GM04504 (cell line): ENCODE data around the gene FOSL1.

Experiments used
- DNase-seq: peaks from one replicate; pipeline ENCODE4 v3.0.0-alpha.2; 2012; ENCODE audit warnings: low read depth

Gene FOSL1

DNA sequence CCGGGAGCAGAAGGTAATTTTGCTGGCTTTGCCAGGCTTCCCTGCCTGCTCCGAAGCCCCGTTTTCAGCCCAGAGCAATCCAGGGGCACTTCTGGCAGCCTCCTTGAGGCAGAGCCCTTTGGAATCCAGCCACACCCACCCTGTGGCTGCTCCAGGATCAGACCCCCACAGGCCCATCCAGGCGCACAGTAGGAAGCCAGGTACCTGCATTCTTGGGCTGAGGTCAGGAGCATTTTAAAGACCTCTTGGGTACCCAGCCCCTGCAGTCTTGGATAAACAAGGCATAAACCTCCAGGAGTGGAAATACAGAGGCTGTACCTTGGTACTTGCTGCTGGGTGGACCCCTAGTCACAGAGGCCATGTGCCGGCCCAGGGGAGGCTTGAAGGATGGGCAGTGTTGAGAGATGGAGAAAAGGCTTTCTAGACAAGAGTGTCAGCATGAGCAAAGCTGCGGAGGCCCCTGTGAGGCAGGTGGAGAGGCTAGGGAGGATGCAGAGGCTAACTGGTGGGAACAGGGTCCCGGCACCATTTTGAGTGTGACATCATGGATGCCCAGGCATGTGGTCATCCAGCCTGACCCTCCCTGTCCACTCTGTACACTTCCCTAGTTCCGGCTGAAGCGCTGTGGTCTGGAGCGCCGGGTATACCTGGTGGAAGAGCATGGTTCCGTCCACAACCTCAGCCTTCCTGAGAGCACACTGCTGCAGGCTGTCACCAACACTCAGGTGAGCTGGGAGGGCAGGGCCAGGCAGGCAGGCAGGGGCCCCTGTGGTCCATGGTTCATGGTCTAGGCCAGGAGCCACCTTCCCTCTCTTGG is 36.1 kb downstream of the FOSL1 start:
- DNase-seq, result no peak

DNA sequence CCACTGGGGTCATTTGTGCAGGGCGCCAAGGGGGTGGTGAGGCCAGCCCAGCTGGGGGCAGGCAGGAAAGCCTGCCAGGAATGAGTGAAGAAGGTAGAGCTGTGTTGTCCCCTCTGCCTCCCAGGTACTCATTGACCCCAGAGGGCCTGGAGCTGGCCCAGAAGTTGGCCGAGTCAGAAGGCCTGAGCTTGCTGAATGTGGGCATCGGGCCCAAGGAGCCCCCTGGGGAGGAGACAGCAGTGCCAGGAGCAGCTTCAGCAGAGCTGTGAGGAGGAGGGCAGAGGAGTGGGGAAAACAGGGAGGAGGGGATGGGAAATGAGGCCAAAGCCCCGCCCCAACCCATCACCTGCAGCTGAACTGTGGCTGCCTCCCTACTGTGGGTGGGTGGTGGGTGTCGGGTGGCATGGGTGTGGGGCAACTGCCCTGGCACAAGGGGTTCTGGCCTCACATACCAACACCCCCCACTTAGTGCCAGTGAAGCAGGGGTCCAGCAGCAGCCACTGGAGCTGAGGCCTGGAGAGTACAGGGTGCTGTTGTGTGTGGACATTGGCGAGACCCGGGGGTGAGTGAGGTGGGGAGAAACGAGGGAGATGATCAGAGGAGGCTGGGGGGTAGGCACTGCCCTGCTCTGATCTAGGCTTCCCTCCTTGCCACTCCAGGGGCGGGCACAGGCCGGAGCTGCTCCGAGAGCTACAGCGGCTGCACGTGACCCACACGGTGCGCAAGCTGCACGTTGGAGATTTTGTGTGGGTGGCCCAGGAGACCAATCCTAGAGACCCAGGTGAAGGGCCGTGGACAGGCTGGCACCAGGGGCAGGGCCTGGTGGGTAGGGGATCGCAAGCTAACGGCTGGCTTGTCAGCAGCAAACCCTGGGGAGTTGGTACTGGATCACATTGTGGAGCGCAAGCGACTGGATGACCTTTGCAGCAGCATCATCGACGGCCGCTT is 37.0 kb downstream of the FOSL1 start:
- DNase-seq, result no peak

DNA sequence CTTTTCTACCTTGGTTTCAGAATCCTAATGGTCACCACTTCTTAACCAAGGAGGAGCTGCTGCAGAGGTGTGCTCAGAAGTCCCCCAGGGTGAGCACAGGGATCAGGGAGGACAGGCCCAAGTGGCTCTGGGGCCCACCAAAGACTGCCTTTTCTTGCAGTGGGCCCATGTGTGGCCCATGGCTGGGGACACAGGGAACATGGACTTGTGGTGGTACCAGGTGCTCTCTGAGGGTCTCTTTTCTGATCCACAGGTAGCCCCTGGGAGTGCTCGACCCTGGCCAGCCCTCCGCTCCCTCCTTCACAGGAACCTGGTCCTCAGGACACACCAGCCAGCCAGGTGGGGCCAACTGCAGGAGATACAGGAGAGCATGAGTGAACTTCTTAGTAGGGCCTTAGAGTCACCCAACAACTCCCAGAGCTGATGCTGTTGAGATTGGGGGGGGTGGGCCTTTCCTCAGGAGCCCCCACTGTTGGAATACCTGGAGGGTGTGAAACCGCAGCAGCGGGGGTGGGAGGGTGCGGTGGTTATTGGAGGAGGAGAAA is 37.9 kb downstream of the FOSL1 start:
- no peak for DNase-seq

DNA sequence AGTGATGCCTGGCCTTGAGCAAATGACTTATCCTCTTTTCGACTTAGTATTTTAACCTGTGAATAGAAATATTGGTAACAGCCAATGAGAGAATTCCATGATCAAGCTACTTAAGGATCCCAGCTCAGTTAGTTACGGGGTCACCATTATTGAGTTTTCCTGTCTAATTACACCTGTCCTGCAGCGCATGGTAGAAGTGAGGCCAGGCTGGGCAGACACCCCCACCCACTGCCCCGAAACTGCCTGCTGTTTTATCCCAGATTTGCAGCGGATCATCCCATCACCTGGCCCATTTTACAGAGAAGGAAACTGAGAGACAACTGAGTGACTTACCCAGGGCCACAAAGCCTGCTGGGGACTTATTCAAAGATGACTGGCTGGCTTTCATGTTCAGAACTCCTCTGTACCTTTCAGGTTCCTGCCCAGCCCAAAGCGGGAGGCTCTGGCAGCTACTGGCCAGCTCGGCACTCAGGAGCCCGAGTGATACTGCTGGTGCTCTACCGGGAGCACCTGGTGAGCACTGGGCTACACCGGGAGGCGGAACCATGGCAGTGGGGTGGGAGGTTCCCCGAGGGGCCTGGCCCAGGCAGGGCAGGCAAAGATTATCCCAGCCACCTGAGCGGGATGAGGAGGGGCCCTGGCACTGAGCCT is 38.5 kb downstream of the FOSL1 start:
- DNase-seq, result no peak

DNA sequence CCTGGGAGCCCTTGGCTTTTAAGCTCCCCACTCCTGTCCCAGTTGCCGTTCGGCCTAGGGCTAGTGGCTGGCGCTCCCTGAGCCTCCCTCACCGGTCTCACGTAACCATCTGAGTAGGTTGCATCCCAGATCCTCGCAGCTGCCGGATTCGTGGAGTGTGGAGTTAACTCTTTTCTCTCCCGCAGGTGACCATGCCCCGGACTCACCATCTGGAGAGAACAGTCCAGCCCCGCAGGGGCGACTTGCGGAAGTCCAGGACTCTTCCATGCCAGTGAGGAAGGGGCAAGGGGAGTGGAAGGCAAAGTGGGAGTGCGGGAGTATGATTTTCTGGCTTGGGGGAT is 39.1 kb downstream of the FOSL1 start:
- DNase-seq, result no peak

DNA sequence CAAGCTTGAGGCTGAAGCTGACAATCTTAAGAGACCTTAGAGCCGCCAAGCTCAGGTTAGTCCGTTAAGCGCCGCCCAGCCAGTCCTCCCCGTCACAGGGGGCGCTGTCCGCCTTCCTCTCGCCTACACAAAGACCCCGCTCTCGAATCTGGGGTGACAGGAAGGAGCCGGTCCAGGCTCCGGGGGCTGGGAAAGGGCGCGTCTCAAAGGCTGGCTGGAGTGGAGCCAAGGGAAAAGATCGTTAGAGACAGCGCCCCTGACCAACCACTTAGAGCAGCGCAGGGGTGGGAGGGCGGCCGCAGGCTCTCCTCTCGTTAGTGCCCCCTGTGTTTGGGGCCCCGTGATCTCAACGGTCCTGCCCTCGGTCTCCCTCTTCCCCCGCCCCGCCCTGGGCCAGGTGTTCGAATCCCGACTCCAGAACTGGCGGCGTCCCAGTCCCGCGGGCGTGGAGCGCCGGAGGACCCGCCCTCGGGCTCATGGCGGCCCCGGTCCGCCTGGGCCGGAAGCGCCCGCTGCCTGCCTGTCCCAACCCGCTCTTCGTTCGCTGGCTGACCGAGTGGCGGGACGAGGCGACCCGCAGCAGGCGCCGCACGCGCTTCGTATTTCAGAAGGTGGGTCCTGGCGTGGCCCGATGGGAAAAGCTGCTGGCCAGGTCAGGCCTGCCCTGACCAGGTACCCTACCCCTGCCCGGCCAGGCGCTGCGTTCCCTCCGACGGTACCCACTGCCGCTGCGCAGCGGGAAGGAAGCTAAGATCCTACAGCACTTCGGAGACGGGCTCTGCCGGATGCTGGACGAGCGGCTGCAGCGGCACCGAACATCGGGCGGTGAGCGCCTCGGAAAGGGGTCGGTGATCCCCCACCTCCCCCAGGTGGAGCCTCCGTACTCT is 39.7 kb downstream of the FOSL1 start, which contains the start of gene MUS81:
TSS of gene MUS81 (plus strand) at position 156 of the 887 bp plus-strand sequence. CDS start at position 477, 321 bp downstream.
- DNase-seq, result peak; percentile 89

DNA sequence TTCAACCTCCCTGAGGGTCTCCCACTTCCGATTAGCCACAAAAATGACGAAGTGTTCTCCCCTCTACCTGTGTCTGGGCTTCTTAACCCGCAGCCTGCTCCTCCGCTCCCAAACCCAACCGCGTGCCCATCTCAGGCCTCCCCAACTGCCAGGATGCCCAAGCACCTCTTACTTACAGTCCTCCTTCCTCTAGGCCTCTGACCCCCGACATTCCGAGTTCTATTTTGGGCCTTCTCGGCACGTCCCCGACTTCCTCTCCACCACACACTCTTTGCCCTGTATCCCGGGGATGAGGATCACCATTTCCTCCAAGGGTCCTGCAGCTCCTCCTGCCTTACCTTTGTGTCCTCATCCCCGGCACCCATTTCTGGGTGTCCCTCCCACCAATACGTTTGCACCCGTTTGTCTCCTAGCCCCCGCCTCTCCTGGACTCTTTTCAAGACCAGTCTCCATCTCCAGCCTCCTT is 40.3 kb downstream of the FOSL1 start:
- no peak for DNase-seq

DNA sequence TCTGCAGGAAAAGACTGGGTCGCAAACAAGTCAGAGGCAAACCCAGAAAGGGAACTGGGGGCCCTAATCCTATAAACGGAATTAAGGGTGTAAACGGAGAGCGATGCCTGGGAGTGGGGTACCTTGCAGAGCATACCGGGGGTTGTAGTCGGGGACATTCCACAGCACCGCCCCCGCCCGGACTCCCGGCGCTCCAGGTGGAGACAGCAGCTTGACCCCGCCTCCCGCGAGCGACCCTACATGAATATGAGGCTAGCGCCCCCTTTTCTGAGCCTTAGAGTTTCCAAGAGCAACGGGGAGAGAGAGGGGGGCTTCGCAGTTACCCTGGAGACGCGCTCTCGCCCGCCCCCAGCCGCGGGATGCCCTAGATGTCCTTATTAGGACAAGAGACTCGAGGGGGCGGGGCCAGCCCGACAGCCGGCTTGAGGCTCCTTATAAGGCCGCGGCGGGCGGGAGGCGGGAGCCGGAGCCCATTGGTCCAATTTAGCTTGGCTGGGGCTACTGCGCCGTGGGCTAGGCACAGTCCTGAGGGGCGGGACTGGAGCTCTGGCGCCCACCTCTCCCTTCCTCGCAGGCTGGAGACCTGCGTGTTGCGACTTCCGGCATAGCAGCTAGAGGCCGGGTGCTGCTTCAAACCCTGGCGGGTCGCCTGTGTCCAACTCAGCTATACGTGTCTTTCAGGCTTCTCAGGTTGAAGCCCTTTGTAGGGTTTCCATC is 40.9 kb downstream of the FOSL1 start:
- peak; percentile 91 for DNase-seq

DNA sequence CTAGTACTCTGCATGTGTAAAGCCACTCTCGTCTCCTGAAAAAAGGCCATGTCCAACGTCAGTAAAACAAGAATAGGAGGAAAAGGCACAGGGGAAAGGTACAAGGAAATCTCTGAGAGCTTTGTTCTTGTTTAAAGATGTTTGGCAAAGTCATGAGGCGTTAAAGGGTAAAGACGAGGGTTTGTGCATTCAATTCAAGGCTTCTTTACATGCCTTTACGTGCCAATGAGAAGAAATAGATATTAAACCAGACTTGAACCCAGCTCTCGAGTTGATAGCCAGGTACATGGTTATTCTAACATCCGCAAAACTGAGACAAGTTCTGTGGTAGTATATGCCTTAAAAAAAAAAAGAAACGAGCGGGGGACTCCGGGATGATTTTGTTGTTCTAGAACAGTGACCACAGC is 41.5 kb downstream of the FOSL1 start:
- no peak for DNase-seq

DNA sequence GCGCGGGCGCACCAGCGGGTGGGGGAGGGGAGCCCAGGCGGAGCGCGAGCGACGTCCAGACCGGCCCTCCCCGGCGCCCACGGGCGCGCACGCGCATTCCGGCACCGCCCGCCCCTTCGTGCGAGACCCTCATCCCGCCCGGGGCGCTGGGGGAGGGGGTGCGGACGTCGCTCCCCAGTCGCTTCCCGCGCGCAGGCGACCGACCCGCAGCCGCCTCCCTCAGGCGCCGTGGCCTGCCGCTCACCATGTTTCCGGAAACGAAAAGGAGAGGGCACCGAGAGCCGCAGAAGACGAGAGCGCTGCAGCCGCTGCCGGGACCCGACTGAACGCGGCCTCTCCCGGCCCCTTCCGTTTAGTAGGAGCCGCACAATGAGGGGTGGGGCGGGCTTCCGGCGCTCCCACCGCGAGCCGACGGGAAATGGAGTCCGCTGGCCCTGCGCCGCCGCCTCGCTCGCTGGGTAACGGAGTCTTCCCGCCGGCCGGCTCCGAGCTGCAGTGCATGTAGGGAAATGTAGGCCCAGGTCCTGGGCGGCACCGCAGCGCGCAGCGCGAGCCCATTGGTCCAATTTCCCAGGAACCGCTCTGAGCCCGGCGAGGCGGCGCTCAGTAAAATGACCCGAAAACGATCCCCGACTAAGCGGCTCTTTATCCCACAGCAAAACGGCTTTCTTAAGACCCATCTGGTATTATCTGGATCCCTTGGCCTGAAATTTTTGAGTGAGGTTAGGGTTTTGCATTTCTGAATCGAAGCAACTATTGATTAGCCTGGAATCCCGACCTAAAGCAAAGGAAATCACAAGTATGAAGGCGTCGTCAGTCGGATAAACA is 42.1 kb downstream of the FOSL1 start, which contains the start of gene CFL1:
TSS of gene CFL1 (minus strand) at position 328 of the 828 bp plus-strand sequence. CDS start at position 247, 81 bp downstream.
- peak; percentile 95 for DNase-seq

DNA sequence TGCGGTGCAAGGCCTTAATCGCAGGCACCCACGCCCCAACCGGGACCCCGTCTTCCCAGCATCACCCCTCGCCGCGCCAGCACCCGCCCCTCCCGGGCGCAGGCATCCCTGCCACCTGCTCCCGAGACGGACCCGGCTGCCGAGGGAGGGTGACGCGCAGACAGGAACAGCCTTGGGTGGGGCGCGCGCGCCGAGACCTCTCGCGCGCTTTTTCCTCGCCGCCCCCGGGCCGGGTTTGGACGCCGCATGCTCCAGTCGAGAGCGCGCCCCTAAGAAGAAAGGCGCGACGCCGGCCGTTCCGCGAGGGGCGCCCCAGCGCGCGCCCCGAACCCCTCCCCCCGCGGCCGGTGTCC is 42.7 kb downstream of the FOSL1 start:
- no peak for DNase-seq

DNA sequence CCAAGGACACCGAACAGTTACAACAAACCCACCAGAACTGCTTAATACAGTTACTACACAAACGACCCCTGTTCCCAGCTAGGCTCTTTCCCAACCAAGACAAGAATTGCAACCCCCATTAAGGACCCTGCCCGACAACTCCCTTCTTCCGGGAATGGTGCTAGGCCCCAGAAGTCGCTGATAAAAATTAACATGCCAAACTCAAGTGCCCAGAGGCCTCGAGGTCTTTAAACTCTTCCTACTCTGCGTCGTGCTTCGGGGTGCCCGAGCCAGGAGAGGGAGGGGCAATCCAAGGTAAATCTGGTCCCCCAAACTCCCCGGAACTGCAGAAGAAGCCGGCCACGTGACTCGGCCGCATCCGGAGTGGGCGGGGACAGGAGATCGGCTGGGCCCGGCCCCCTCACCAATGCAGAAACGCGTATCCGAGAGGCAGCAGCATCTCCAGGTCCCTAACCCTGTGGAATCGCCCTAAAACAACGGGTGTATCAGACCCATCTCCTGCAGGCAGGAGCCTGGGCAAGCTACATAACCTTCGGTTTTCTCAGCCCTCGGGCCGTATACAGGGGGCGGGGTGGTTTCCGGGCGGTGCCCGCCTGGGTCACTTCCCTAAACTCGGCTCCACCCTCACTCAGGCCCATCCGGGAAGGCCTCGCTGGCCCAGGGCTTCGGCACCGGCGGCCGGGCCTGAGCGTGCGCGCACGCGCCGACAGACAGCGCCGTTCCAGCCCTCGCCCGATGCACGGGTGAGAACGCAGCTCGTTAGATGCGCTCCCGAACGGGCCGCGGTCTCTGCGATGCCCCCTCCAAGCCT is 43.3 kb downstream of the FOSL1 start:
- peak; percentile 33 for DNase-seq

DNA sequence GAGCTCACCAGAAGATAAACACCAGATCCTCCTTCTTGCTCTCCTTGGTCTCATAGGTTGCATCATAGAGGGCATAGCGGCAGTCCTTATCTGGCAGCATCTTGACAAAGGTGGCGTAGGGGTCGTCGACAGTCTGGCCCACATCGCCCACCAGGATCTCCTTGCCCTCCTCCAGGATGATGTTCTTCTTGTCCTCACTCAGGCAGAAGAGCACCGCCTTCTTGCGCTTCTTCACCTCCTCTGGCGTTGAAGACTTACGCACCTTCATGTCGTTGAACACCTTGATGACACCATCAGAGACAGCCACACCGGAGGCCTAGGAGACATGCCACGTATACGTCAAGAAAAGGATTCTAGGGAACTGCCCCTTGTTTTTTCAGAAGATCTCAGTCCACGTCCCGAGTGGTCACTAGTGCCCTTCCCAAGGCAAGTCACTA is 44.2 kb downstream of the FOSL1 start:
- DNase-seq, result no peak

DNA sequence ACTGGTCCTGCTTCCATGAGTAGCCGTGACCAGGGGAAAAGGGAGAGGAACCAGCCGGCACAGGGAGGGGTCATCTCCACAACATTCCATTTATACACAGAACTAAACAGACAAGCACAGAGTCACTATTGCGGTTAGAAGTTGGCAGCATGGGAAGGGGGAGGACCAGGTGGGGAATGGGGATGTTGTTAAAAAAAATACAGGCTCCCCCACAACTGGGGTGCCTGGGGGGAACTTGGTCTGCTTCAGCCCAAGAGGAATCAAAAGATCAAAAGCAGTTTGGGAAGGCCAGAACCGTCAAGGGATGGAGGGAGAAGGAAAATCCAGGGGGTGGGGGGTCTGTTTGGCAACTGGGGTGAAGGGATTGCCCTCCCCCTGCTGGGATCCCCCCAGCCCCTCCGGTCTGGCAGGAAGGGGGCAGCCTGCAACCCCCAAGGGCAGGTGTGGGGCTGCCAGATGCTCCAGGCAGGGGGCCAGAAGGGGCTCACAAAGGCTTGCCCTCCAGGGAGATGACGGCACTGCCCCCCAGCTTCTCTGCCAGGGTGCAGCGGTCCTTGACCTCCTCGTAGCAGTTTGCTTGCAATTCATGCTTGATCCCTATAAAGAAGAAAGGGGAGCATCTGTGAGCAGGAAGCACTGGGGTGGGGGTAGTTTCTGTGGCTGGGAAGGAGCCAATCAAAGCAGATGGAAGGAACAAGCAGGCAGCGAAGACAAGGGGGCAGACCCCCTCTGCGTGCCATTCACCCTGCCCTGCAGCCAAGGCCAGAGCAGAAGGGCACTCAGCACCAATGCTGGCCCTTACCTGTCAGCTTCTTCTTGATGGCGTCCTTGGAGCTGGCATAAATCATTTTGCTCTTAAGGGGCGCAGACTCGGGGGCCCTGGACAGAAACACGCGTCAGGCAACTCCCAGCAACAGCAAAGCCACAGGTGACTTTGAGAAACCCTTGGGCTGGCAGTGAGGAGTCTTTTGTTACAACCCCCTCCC is 45.0 kb downstream of the FOSL1 start:
- no peak for DNase-seq

DNA sequence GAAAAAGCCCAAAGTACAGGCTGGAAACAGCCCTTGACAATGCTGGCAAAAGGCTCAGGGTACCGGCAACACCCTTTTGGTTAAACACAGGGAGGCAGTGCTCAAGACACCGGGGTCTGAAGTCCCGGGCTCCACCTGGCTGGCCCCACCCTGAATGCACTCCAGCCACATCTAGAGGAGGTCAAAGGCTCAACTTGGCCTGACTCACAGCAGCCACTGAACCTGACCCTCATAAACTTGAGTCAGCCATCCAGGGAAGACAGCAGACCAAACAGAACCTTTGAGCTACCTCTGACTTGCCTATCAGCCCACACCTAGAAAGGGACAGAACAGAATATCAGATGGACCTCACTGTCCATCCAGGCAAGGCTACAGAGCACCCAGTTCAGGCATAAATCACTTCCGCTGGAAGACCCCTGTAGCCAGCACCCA is 46.0 kb downstream of the FOSL1 start:
- no peak for DNase-seq

DNA sequence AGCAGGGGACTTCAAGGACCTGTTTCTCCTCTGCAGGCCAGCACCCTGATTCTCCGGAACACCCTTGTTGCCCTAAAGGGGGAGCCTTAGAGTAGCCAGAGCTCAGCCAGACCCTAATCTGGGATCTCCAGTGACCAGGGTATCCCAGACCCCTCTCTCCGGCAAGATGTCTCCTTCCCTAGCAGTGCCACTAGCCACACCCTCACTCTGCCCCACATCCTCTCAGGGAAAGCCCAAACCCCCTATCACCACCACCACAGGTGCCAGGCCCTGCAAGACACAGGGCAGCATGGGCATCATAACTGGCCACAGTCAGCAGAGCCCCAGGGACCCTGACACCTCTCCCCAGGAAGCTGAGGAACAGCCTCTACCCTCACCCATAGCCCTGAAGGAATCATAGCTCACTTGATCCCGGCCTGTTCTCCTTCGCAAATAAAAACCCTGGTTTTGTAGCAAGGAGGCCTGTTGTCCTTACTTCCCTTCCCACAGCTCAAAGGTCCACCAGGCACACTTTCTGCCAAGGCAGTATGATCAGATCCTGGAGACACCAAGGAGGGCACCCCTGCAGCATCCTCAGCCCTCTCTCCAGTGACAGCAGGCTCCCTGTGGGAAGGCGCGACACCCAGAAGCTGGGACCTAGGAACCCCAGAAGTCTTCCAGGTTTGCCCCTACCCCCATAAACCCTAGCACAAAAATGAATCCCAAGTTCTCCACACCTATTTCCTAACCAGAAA is 46.8 kb downstream of the FOSL1 start:
- DNase-seq, result no peak
